ENCODE results near the gene NAPB.

DNA sequence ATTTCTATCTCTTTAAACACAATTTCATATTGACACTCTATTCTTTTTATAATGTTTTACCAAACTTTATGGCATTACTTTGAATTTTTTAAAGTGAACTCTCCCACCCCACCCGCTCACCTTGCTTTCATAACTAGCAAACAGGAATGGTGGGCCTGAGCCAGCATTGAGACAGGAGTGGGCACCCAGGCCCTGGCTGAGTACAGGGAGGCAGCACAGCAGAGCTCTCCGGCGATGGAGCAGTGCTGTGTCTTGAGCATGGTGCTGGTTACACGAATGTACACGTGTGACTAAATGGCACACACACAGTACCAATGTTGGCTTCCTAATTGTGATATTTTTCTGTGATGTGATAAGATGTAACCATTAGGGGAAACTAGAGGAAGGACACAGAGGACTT, 26.9 kb upstream of the NAPB start:
- TF ChIP-seq POLR2AphosphoS5 (IDR thresholded peaks at IDR 0.05; ENCODE audit: borderline replicate concordance, low read depth, low read length) (no peak), EZH2 (IDR thresholded peaks at IDR 0.05) (no peak), FOXP2 (optimal IDR thresholded peaks at IDR 0.05; ENCODE audit: control extremely low read depth, extremely low read length, insufficient read depth) (no peak)

All from SK-N-MC (cell line).